Adrenal gland (tissue), 12 donors: Measurements from ENCODE around the gene GTPBP3. TPM values are rescaled to one million over a fixed set of nuclear protein-coding genes. Genes with fewer than 3 reads are reported as not detected.
A peak's percentile ranks its signal among the peaks of the same experiment; 100 is the strongest.

ENCODE experiments used
- DNase-seq, 7 donors: peaks; one replicate each; pipeline ENCODE4 v3.0.0-alpha.2; 2019 to 2020
- H3K27ac ChIP-seq, 5 donors: fragments of 200-600 bp; sonication (generic) in 4 of 5; 1 replicate in 3 of 5; 2 replicates in 2 of 5; pipeline versions ENCODE4 v1.5.1 to v1.8.0; 2016 to 2020; ENCODE audit warnings: mild to moderate bottlenecking in 1 of 5
- H3K27me3 ChIP-seq: fragments of 200-600 bp; 2 replicates; pipeline ENCODE4 v1.8.0; 2021
- H3K36me3 ChIP-seq, 2 donors: fragments of 200-600 bp; replicated peaks in 1 of 2; 1 replicate in 1 of 2; 2 replicates in 1 of 2; pipeline versions ENCODE4 v1.5.1 to v1.8.0; 2018 to 2022
- H3K4me1 ChIP-seq, 2 donors: fragments of 200-600 bp; replicated peaks in 1 of 2; 1 replicate in 1 of 2; 2 replicates in 1 of 2; pipeline versions ENCODE4 v1.5.1 to v1.8.0; 2018 to 2021
- H3K4me3 ChIP-seq, 4 donors: fragments of 200-600 bp; sonication (generic) in 3 of 4; one replicate each; pipeline ENCODE4 v1.5.1; 2016 to 2018
- H3K9me3 ChIP-seq, 3 donors: fragments of 200-600 bp; sonication (generic) in 1 of 3; replicated peaks in 1 of 3; 1 replicate in 2 of 3; 2 replicates in 1 of 3; pipeline versions ENCODE4 v1.5.1 to v1.8.0; 2016 to 2021
- POLR2A ChIP-seq, 2 donors: fragments of 450-650 bp; IDR thresholded peaks; one replicate each; pipeline ENCODE4 v1.6.1; 2017; ENCODE audit warnings: antibody characterized with exemption in 2 of 2, mild to moderate bottlenecking in 2 of 2, moderate library complexity in 1 of 2
- WGBS, 4 donors: extraction: QIAGEN DNeasy Blood & Tissue Kit in 2 of 4; methylation state at CpG; one replicate each; pipeline versions ENCODE4 v1.1.5 to v1.1.7; 2013 to 2017; 5-methylcytosine and 5-hydroxymethylcytosine counted together
- intact Hi-C, 2 donors: fragments of 100-400 bp; cut with DNase I; formaldehyde crosslinking; loops; one replicate each; pipeline versions ENCODE4 v1.14.1 to v1.15.0; 2022 to 2023
- polyA plus RNA-seq, 3 donors: library from polyadenylated mRNA; stranded (reverse); fragments of 200-250 nt in 2 of 3; fragments of 350-450 nt in 1 of 3; fragmentation: Illumina TruSeq in 1 of 3; extraction: RNeasy Lipid Tissue Mini Kit (QIAGEN cat#74804) in 1 of 3; gene quantifications; one replicate each; pipeline ENCODE4 v1.2.3, GENCODE V29; 2013 to 2014
- total RNA-seq, 9 donors: library from RNA; depleted of rRNA in 4 of 9; stranded (reverse); fragments of >200 nt in 4 of 9; fragments of 120-200 nt in 1 of 9; fragmentation: NEBNext Ultra II Directional in 1 of 9; extraction: Animal tissue kit (Norgen Biotek cat#: 25700) in 1 of 9; gene quantifications; one replicate each; pipeline versions ENCODE4 v1.1.0 to v1.2.4, GENCODE V29; 2013 to 2023
- TF ChIP-seq, protein P1 (sequence below), 6 experiments: fragments of 450-650 bp in 4 of 6; fragments of 200-600 bp in 2 of 6; sonication (generic) in 1 of 6; IDR thresholded peaks; 1 replicate in 5 of 6; 2 replicates in 1 of 6; pipeline versions ENCODE4 v1.5.1 to v1.8.0; 2016 to 2021; ENCODE audit warnings: antibody characterized with exemption in 6 of 6, mild to moderate bottlenecking in 2 of 6, moderate library complexity in 1 of 6
- donor health status: healthy with polysubstance abuse.
- donor health status: Bipolar disorder and iron deficiency.
- donor health status: DM: yes; HTN: yes; CAD: no.
- donor health status: DM: no; HTN: no; CAD: no.
- donor health status: DM: no; HTN: no; CAD: no.
- donor health status: DM: yes; HTN: yes; CAD: no.

GTPBP3 gene
- total and polyA plus RNA-seq, 12 donors = 5.5 to 50.4 (median 23.8) TPM

DNA sequence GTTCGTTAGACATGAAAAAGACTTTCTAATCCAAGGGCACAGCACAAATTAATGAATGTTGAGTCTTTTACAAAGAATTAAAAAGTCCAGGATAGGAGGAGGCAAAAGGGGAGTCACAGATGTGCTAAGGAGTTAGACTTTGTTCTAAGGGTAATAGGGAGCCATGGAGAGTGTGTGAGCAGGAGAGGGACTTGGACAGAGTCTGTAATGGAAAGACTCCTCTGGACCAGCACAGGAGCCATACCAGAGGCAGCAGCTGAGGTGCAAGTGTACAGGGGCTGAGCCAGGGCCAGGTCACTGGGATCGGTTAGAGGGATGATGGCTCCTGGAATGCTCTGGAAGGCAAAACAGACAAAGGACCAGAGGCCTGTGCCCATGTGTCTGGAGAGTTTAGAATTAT lies 10.5 kb downstream of the GTPBP3 start:
- no peak overlapping the region for H3K4me3 ChIP-seq
- peak overlapping the region in 2 of 5 donors; percentile 57 to 58 for H3K27ac ChIP-seq

DNA sequence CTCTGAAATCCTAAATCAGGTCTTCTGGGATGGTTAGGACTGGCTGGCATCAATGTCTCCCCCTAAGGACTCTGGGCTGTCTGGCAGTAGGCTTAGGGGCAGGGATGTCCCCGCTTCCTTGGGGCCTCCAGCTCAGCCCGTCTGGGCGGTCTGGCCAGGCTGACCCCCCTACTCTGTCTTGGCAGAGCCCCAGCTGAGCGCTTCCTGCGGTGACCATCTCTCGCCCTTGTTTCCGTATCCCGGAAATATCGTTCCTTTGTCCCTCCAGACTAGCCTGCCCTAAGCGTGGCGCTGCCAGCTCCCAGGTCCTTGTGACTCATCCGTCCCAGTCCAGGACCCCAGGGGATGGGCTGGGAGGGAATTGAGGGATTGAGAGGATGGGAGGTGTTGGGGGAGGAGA lies 11.3 kb downstream of the GTPBP3 start:
- 0 to 4% (median 0%) methylated on average over 5 to 12 of the region's 12 CpGs for WGBS, 4 donors
- Histone ChIP-seq H3K9me3 (no peaks in the 10 kb centered on the region), H3K4me3 (peak overlapping the region in 1 of 4 donors; percentile 25), H3K36me3 (no peaks in the 10 kb centered on the region), H3K27ac (peak overlapping the region in 2 of 5 donors; percentile 17 to 58), H3K4me1 (peaks cover 0 to 26% of the 10 kb centered on the region in 2 donors), H3K27me3 (no peaks in the 10 kb centered on the region)
- TF ChIP-seq, protein P1, sequence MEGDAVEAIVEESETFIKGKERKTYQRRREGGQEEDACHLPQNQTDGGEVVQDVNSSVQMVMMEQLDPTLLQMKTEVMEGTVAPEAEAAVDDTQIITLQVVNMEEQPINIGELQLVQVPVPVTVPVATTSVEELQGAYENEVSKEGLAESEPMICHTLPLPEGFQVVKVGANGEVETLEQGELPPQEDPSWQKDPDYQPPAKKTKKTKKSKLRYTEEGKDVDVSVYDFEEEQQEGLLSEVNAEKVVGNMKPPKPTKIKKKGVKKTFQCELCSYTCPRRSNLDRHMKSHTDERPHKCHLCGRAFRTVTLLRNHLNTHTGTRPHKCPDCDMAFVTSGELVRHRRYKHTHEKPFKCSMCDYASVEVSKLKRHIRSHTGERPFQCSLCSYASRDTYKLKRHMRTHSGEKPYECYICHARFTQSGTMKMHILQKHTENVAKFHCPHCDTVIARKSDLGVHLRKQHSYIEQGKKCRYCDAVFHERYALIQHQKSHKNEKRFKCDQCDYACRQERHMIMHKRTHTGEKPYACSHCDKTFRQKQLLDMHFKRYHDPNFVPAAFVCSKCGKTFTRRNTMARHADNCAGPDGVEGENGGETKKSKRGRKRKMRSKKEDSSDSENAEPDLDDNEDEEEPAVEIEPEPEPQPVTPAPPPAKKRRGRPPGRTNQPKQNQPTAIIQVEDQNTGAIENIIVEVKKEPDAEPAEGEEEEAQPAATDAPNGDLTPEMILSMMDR (IDR thresholded peaks at IDR 0.05) = no peak
- TF ChIP-seq POLR2A (IDR thresholded peaks at IDR 0.05) = no peak
- intact Hi-C loops = loop anchor here in 1 of 2 donors (5.0 kb wide), 1 partner anchor 39 kb away; no protein-coding TSS in a partner anchor
- DNase-seq = peak; percentile 50 to 85 (median 71)

More for the DNA sequence above, 10.5 kb downstream of the GTPBP3 start:
- intact Hi-C loops = loop anchor here in 1 of 2 donors (5.0 kb wide), 1 partner anchor 39 kb away; no protein-coding TSS in a partner anchor
- no peaks in the 10 kb centered on the region for H3K27me3 ChIP-seq
- no peaks in the 10 kb centered on the region for H3K9me3 ChIP-seq
- no peak for DNase-seq
- TF ChIP-seq POLR2A (IDR thresholded peaks at IDR 0.05) = no peak
- TF ChIP-seq, protein P1 (IDR thresholded peaks at IDR 0.05) = no peak
- H3K36me3 ChIP-seq = no peaks in the 10 kb centered on the region
- 56 to 72% (median 58%) methylated on average over 2 of the region's 2 CpGs for WGBS, 4 donors
- H3K4me1 ChIP-seq = peaks cover 0 to 26% of the 10 kb centered on the region in 2 donors

- DNase-seq = peak in 1 of 7 donors; percentile 51
- no peaks in the 10 kb centered on the region for H3K36me3 ChIP-seq
- H3K27ac ChIP-seq = no peak overlapping the region
- TF ChIP-seq, protein P1 (IDR thresholded peaks at IDR 0.05) = no peak
- TF ChIP-seq POLR2A (IDR thresholded peaks at IDR 0.05) = no peak
- no peak overlapping the region for H3K4me3 ChIP-seq
- intact Hi-C loops = no loop called here
- WGBS, 4 donors = 83 to 89% (median 84%) methylated on average over 37 to 45 of the region's 45 CpGs
- no peaks in the 10 kb centered on the region for H3K27me3 ChIP-seq
- peaks cover 0 to 21% of the 10 kb centered on the region in 2 donors for H3K4me1 ChIP-seq
- no peaks in the 10 kb centered on the region for H3K9me3 ChIP-seq
These were observed 14.6 kb downstream of the GTPBP3 start for GRCh38 chr19:17351815-17352435.

GRCh38 chr19:17352608-17353280 lies 15.4 kb downstream of the GTPBP3 start:
- no peaks in the 10 kb centered on the region for H3K27me3 ChIP-seq
- no peaks in the 10 kb centered on the region for H3K9me3 ChIP-seq
- peak in 1 of 7 donors; percentile 49 for DNase-seq
- H3K4me1 ChIP-seq = peaks cover 0 to 13% of the 10 kb centered on the region in 2 donors
- 43 to 69% (median 53%) methylated on average over 7 to 14 of the region's 14 CpGs for WGBS, 4 donors
- TF ChIP-seq POLR2A (IDR thresholded peaks at IDR 0.05) = no peak
- no peak overlapping the region for H3K4me3 ChIP-seq
- no peak overlapping the region for H3K27ac ChIP-seq
- intact Hi-C loops = no loop called here
- H3K36me3 ChIP-seq = no peaks in the 10 kb centered on the region
